ENCODE measurements around the gene ITPR1.

The ITPR1 gene

GRCh38 chr3:4794798-4795197 is 301.6 kb downstream of the ITPR1 start:
- no peak for DNase-seq

GRCh38 chr3:4795905-4796304 is 302.8 kb downstream of the ITPR1 start:
- DNase-seq: no peak

GRCh38 chr3:4797201-4797705 is 304.1 kb downstream of the ITPR1 start:
- DNase-seq: no peak

- DNase-seq: no peak
These were observed 306.4 kb downstream of the ITPR1 start for GRCh38 chr3:4799266-4800256.

GRCh38 chr3:4800595-4800994 is 307.4 kb downstream of the ITPR1 start:
- DNase-seq: no peak

GRCh38 chr3:4801892-4802291 is 308.7 kb downstream of the ITPR1 start:
- DNase-seq: no peak

GRCh38 chr3:4802903-4803302 is 309.8 kb downstream of the ITPR1 start:
- DNase-seq: no peak

GRCh38 chr3:4804161-4805058 is 311.3 kb downstream of the ITPR1 start:
- no peak for DNase-seq

- no peak for DNase-seq
These were observed 312.5 kb downstream of the ITPR1 start for GRCh38 chr3:4805662-4806061.

- DNase-seq: no peak
These were observed 313.5 kb downstream of the ITPR1 start for GRCh38 chr3:4806535-4807108.

- no peak for DNase-seq
These were observed 314.5 kb downstream of the ITPR1 start for GRCh38 chr3:4807381-4808280.

GRCh38 chr3:4808637-4809036 is 315.5 kb downstream of the ITPR1 start:
- DNase-seq: no peak

- no peak for DNase-seq
These were observed 316.8 kb downstream of the ITPR1 start for GRCh38 chr3:4809922-4810321.

- no peak for DNase-seq
These were observed 319.4 kb downstream of the ITPR1 start for GRCh38 chr3:4812591-4812990.

GRCh38 chr3:4813909-4814304 is 320.8 kb downstream of the ITPR1 start:
- DNase-seq: no peak

- DNase-seq: no peak
These were observed 321.3 kb downstream of the ITPR1 start for GRCh38 chr3:4814305-4814903.

- DNase-seq: no peak
These were observed 321.9 kb downstream of the ITPR1 start for GRCh38 chr3:4814904-4815574.

GRCh38 chr3:4816306-4816705 is 323.2 kb downstream of the ITPR1 start:
- no peak for DNase-seq

- no peak for DNase-seq
These were observed 323.6 kb downstream of the ITPR1 start for GRCh38 chr3:4816718-4817117.

- no peak for DNase-seq
These were observed 324.0 kb downstream of the ITPR1 start for GRCh38 chr3:4817128-4817527.

- no peak for DNase-seq
These were observed 325.0 kb downstream of the ITPR1 start for GRCh38 chr3:4818164-4818563.

Data from effector CD8-positive, alpha-beta T cell (primary cell).